ENCODE data around the gene PCNT. TPM values are rescaled to one million over a fixed set of nuclear protein-coding genes. Genes with fewer than 3 reads are reported as not detected.
"Not testable (repeated sequence)": the region's sequence is repeated elsewhere in the genome, so short reads cannot be mapped to it uniquely, and the experiment has no call there.

Gene PCNT
- total and polyA plus RNA-seq, 2 donors (not counting 1 experiment from before 2014, with no cell fraction given) = 20.3 to 58.1 TPM

DNA sequence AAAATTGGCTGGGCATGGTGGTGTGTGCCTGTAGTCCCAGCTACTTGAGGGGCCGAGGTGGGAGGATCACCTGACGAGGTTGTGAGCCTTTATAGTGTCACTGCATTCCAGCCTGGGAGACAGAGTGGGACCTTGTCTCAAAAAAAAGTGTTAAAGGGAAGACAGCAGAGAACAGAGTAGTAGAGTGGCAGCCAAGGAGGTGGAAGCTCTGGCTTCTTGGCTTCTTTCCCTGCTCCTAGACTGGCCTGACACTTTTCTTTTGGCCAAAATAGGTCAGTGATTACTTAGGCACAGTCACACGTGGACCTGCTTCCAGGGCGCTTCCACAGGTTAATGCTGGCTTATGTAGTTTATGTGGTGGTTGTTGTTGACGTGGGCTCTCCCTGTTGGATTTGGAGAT is 138.0 kb downstream of the PCNT start:
- ChIA-PET POLR2A (no interaction called here), CTCF (no interaction called here)
- no peaks in the 10 kb centered on the region for H3K9me3 Mint-ChIP-seq (ENCODE audit: insufficient read depth)
- Histone ChIP-seq H3K4me2 (replicated peaks; ENCODE audit: low read depth, low read length, poor library complexity, severe bottlenecking) (no peak overlapping the region), H3K36me3 (replicated peaks in 1 of 2; ENCODE audit: control extremely low read depth in 1 of 2, control insufficient read depth in 1 of 2, extremely low read depth in 1 of 2, insufficient read depth in 2 of 2, low read length in 1 of 2) (peaks cover 0 to 5% of the 10 kb centered on the region in 2 experiments), H3K9me3 (ENCODE audit: control extremely low read depth in 1 of 3, control insufficient read depth in 2 of 3, insufficient read depth in 1 of 3, low read length in 2 of 3) (no peaks in the 10 kb centered on the region), H2AFZ (ENCODE audit: insufficient read depth, low read depth, low read length, poor library complexity, severe bottlenecking) (no peak overlapping the region), H3K4me1 (ENCODE audit: control insufficient read depth in 2 of 2, insufficient read depth in 2 of 2, low read length in 2 of 2) (peaks cover 16 to 21% of the 10 kb centered on the region in 2 donors), H3K27ac (ENCODE audit: low read length in 2 of 2) (no peak overlapping the region), H3K79me2 (ENCODE audit: control insufficient read depth, insufficient read depth, low read length) (peaks cover 32% of the 10 kb centered on the region), H3K27me3 (replicated peaks in 1 of 4; ENCODE audit: control extremely low read depth in 1 of 4, control insufficient read depth in 3 of 4, insufficient read depth in 4 of 4, low read length in 3 of 4) (no peaks in the 10 kb centered on the region), H4K20me1 (ENCODE audit: control insufficient read depth, insufficient read depth, low read length, poor library complexity, severe bottlenecking) (peaks cover 5% of the 10 kb centered on the region), H3K4me3 (ENCODE audit: control extremely low read depth in 1 of 5, extremely low read depth in 1 of 5, insufficient read depth in 1 of 5, low read depth in 2 of 5, low read length in 4 of 5) (no peak overlapping the region), H3K9ac (ENCODE audit: low read length) (no peak overlapping the region)
- H3K27ac Mint-ChIP-seq = no peak overlapping the region
- DNase-seq (no peak), ATAC-seq (ENCODE audit: low read depth) (no peak)
- intact Hi-C loops (cut with micrococcal nuclease) = no loop called here
- peaks cover 18% of the 10 kb centered on the region for H3K4me1 Mint-ChIP-seq
- H3K4me3 Mint-ChIP-seq = no peak overlapping the region
- no peaks in the 10 kb centered on the region for H3K27me3 Mint-ChIP-seq
- WGBS (ENCODE audit: insufficient coverage) = 91% methylated on average over 5 of the region's 5 CpGs
- TF ChIP-seq EZH2 (IDR thresholded peaks at IDR 0.05; ENCODE audit: borderline replicate concordance, insufficient read depth, low read depth, low read length, poor library complexity, severe bottlenecking) = no peak
- TF ChIP-seq, protein P1, sequence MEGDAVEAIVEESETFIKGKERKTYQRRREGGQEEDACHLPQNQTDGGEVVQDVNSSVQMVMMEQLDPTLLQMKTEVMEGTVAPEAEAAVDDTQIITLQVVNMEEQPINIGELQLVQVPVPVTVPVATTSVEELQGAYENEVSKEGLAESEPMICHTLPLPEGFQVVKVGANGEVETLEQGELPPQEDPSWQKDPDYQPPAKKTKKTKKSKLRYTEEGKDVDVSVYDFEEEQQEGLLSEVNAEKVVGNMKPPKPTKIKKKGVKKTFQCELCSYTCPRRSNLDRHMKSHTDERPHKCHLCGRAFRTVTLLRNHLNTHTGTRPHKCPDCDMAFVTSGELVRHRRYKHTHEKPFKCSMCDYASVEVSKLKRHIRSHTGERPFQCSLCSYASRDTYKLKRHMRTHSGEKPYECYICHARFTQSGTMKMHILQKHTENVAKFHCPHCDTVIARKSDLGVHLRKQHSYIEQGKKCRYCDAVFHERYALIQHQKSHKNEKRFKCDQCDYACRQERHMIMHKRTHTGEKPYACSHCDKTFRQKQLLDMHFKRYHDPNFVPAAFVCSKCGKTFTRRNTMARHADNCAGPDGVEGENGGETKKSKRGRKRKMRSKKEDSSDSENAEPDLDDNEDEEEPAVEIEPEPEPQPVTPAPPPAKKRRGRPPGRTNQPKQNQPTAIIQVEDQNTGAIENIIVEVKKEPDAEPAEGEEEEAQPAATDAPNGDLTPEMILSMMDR (IDR thresholded peaks at IDR 0.05) = no peak

DNA sequence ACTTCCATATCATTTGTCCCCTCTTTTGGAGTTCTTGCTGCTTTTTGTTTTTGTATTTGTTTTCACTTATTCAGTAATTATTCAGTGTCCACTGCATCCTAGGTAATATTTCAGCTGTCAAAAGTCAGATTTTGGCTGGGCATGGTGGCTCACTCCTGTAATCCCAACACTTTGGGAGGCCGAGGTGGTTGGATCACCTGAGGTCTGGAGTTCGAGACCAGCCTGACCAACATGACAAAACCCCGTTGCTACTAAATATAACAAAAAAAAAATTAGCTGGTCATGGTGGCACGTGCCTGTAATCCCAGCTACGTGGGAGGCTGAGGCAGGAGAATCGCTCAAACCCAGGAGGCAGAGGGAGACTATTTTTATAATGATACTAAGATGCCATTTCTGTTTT is 141.2 kb downstream of the PCNT start:
- H3K4me1 ChIP-seq (ENCODE audit: control insufficient read depth in 2 of 2, insufficient read depth in 2 of 2, low read length in 2 of 2); H3K36me3 ChIP-seq (replicated peaks in 1 of 2; ENCODE audit: control extremely low read depth in 1 of 2, control insufficient read depth in 1 of 2, extremely low read depth in 1 of 2, insufficient read depth in 2 of 2, low read length in 1 of 2); H3K4me3 Mint-ChIP-seq; H3K4me3 ChIP-seq (ENCODE audit: control extremely low read depth in 1 of 5, extremely low read depth in 1 of 5, insufficient read depth in 1 of 5, low read depth in 2 of 5, low read length in 4 of 5); intact Hi-C loops (cut with micrococcal nuclease); CTCF ChIA-PET; H3K4me2 ChIP-seq (replicated peaks; ENCODE audit: low read depth, low read length, poor library complexity, severe bottlenecking); H4K20me1 ChIP-seq (ENCODE audit: control insufficient read depth, insufficient read depth, low read length, poor library complexity, severe bottlenecking); H3K27ac ChIP-seq (ENCODE audit: low read length in 2 of 2); H3K27me3 ChIP-seq (replicated peaks in 1 of 4; ENCODE audit: control extremely low read depth in 1 of 4, control insufficient read depth in 3 of 4, insufficient read depth in 4 of 4, low read length in 3 of 4); H3K4me1 Mint-ChIP-seq; H3K9ac ChIP-seq (ENCODE audit: low read length); DNase-seq; H3K27ac Mint-ChIP-seq; ATAC-seq (ENCODE audit: low read depth); H3K27me3 Mint-ChIP-seq; H3K9me3 Mint-ChIP-seq (ENCODE audit: insufficient read depth); H3K9me3 ChIP-seq (ENCODE audit: control extremely low read depth in 1 of 3, control insufficient read depth in 2 of 3, insufficient read depth in 1 of 3, low read length in 2 of 3); H2AFZ ChIP-seq (ENCODE audit: insufficient read depth, low read depth, low read length, poor library complexity, severe bottlenecking); POLR2A ChIA-PET: not testable (repeated sequence)
- 100% methylated on average over 4 of the region's 6 CpGs for WGBS (ENCODE audit: insufficient coverage)
- H3K79me2 ChIP-seq (ENCODE audit: control insufficient read depth, insufficient read depth, low read length) = peaks cover 10% of the 10 kb centered on the region

Measured in B cell (primary cell).